ENCODE data around the gene RPS6KB1. TPM values are rescaled to one million over a fixed set of nuclear protein-coding genes. Genes with fewer than 3 reads are reported as not detected.

The RPS6KB1 gene
- polyA plus RNA-seq, 1 donor from 2014 or later: 25.3 TPM

DNA sequence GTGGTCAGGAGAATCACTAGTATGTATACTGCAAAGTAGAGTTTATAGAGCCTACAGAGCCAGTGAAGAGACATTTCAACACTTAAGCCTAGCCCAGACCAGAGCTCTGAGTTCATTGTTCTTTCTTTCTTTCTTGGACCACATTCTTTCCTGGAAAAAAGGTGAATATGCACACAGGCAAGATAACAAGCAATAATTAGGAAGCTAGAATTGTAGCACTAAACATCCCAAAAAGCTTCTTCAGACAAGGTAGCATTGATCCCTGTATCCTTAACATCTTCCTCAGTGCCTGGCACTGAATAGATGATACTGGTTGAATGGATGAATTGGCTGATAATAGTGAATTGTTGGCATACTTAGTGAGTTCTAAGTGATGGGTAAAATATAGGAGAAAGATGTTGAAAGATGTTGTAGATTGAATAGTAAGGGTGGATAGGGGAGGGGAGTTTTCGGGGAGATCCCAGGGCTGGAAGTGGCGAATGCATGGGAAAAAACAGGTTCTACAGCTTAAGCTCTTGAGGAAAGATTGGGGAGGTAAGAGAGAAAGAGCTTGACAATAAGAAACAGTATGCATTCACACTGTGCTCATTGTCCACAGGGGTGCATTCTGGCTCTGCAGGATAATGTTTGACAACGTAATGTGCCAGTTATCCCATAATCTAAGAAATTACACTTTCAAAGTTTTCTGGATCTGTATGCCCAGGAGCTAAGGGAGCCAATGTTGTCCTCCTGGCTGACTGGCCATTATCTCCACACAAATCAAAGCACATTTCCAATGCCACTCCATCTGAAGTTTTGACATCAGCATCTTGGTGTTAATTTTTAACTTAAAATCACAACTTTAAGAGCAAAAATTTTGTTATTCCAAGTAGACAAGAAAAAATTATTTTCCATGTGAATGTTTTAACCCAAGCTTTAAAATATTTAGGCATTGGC, 35.8 kb upstream of the RPS6KB1 start (continued):
- TF ChIP-seq POLR2AphosphoS5 (IDR thresholded peaks at IDR 0.05) (no peak), SMC3 (conservative IDR thresholded peaks at IDR 0.05; ENCODE audit: poor library complexity) (no peak), EP300 (conservative IDR thresholded peaks at IDR 0.05; ENCODE audit: poor library complexity, severe bottlenecking) (no peak)

DNA sequence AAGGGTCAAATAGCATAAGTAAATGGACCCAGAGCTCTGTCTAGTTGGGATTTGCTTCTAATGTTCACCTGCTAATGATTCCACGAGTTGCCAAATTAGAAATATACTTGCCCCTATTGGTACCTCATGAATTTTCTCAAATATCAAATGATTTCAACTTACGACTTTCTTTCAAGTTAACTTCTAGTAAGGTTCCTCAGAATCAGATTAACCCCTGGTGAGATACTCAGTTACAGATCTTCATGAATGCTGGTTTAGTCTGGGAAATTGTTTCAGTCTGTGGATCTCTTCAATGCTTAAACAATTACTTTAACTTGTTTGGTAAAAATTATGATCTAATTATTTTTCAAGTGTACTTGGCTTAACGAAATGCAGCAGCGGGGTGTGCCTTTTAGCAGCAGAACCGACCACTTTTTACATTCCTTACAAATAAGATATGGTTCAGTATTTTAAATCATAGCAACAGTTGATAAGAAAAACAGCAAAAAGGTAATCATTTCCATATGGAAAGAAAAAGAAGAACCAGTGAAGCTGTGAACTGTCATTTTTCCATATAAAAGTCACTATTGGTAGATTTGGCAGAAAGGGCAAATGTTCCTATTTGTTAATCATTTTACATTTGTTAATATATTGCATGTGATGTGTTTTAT, 34.6 kb upstream of the RPS6KB1 start:
- H3F3A ChIP-seq (ENCODE audit: insufficient read depth, low read length, poor library complexity, severe bottlenecking): no peaks in the 10 kb centered on the region
- H3K9ac ChIP-seq (ENCODE audit: low read length): no peak overlapping the region
- no peaks in the 10 kb centered on the region for H3K36me3 ChIP-seq (ENCODE audit: insufficient read depth, low read length)
- H3K27ac ChIP-seq (ENCODE audit: low read length): no peak overlapping the region
- H2AFZ ChIP-seq (ENCODE audit: low read depth, low read length): no peak overlapping the region
- TF ChIP-seq RAD21 (conservative IDR thresholded peaks at IDR 0.05) (no peak), SMC3 (conservative IDR thresholded peaks at IDR 0.05; ENCODE audit: poor library complexity) (no peak), EP300 (conservative IDR thresholded peaks at IDR 0.05; ENCODE audit: poor library complexity, severe bottlenecking) (no peak), MXI1 (conservative IDR thresholded peaks at IDR 0.05; ENCODE audit: poor library complexity, severe bottlenecking) (no peak), TAF1 (IDR thresholded peaks at IDR 0.05; ENCODE audit: low read depth) (no peak), EZH2 (IDR thresholded peaks at IDR 0.05; ENCODE audit: borderline replicate concordance, insufficient read depth, low read length, poor library complexity, severe bottlenecking) (no peak), POLR2AphosphoS5 (IDR thresholded peaks at IDR 0.05) (no peak)
- TF ChIP-seq, protein P1, sequence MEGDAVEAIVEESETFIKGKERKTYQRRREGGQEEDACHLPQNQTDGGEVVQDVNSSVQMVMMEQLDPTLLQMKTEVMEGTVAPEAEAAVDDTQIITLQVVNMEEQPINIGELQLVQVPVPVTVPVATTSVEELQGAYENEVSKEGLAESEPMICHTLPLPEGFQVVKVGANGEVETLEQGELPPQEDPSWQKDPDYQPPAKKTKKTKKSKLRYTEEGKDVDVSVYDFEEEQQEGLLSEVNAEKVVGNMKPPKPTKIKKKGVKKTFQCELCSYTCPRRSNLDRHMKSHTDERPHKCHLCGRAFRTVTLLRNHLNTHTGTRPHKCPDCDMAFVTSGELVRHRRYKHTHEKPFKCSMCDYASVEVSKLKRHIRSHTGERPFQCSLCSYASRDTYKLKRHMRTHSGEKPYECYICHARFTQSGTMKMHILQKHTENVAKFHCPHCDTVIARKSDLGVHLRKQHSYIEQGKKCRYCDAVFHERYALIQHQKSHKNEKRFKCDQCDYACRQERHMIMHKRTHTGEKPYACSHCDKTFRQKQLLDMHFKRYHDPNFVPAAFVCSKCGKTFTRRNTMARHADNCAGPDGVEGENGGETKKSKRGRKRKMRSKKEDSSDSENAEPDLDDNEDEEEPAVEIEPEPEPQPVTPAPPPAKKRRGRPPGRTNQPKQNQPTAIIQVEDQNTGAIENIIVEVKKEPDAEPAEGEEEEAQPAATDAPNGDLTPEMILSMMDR (IDR thresholded peaks at IDR 0.05; ENCODE audit: poor library complexity, severe bottlenecking): no peak
- TF ChIP-seq, protein P2, sequence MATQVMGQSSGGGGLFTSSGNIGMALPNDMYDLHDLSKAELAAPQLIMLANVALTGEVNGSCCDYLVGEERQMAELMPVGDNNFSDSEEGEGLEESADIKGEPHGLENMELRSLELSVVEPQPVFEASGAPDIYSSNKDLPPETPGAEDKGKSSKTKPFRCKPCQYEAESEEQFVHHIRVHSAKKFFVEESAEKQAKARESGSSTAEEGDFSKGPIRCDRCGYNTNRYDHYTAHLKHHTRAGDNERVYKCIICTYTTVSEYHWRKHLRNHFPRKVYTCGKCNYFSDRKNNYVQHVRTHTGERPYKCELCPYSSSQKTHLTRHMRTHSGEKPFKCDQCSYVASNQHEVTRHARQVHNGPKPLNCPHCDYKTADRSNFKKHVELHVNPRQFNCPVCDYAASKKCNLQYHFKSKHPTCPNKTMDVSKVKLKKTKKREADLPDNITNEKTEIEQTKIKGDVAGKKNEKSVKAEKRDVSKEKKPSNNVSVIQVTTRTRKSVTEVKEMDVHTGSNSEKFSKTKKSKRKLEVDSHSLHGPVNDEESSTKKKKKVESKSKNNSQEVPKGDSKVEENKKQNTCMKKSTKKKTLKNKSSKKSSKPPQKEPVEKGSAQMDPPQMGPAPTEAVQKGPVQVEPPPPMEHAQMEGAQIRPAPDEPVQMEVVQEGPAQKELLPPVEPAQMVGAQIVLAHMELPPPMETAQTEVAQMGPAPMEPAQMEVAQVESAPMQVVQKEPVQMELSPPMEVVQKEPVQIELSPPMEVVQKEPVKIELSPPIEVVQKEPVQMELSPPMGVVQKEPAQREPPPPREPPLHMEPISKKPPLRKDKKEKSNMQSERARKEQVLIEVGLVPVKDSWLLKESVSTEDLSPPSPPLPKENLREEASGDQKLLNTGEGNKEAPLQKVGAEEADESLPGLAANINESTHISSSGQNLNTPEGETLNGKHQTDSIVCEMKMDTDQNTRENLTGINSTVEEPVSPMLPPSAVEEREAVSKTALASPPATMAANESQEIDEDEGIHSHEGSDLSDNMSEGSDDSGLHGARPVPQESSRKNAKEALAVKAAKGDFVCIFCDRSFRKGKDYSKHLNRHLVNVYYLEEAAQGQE (IDR thresholded peaks at IDR 0.05; ENCODE audit: borderline replicate concordance): no peak
- no peak overlapping the region for H3K4me2 ChIP-seq (ENCODE audit: low read length)
- no peaks in the 10 kb centered on the region for H3K9me3 ChIP-seq (ENCODE audit: low read length)
- H3K4me3 ChIP-seq (ENCODE audit: low read length): no peak overlapping the region
- H3K79me2 ChIP-seq (replicated peaks; ENCODE audit: insufficient read depth, low read length): no peaks in the 10 kb centered on the region
- no peaks in the 10 kb centered on the region for H3K9me2 ChIP-seq (ENCODE audit: insufficient read depth, low read length)
- H3K27me3 ChIP-seq (ENCODE audit: insufficient read depth, low read depth, low read length): no peaks in the 10 kb centered on the region
- H4K20me1 ChIP-seq (ENCODE audit: insufficient read depth): no peaks in the 10 kb centered on the region

All from neural cell (in vitro differentiated cells).